ENCODE measurements around the gene PCK2.

Gene PCK2

DNA sequence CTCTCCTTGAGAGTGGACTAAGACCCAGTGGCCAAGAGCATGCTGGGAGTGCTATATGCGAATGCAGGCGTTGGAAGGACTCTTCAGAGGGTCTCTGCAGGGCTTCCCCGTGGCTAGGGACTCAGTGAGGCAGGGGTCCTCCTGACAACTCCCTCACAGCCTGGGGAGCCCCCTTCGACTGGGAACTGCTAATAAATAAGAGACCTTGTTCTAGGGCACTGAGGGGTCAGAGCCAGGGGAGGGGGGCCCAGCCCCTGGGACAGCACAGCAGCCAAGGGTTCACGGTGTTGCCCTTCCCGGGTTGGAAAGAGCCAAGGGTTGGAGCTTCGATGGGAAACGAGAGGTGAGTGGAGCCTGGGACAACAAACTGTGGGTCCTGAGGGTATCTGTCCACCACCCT, 28.7 kb upstream of the PCK2 start:
- CTCF ChIA-PET = interaction anchor here (1.5 to 1.7 kb wide), 2 partner anchors 25 to 43 kb away, joined by 5 to 7 read pairs; no protein-coding TSS in a partner anchor
- POLR2A ChIA-PET = no interaction called here

DNA sequence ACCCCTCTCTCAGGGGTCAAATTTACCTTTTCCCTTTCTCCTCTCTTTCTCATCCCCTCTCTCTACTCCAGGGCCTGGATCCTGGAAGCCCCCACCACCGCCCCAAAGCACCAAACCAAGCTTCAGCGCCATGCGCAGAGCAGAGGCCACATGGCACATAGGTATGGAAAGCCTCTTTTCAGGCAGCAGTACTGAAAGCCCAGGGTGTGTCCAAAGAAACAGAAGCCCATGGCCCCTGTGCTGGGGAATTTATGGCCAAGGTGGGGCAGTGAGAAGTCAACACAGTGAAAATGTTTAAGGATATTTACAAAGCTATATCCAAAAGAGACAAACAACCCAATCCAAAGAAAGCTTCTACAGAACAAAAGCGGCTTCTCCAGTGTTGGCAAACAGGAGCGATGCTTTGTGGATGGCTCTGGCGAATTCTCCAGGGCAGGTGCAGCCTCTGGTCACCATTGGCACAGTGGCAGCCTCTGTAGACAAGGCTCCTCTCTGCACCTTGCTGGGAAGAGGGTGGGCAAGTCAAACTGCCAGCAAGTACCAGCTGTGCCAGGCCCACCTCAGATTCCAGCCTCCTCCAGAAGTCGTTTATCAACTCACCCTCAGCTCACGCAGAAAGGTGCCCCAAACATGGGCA, 27.5 kb upstream of the PCK2 start:
- POLR2A ChIA-PET = no interaction called here
- no peaks in the 10 kb centered on the region for H3K9me3 ChIP-seq (ENCODE audit: control insufficient read depth, insufficient read depth, low read depth, low read length)
- H3K4me3 ChIP-seq (ENCODE audit: low read depth, low read length) = no peak overlapping the region
- H3K36me3 ChIP-seq (ENCODE audit: control insufficient read depth in 2 of 2, insufficient read depth in 1 of 2, low read length in 2 of 2) = no peaks in the 10 kb centered on the region
- H3K4me1 ChIP-seq (ENCODE audit: control insufficient read depth, insufficient read depth, low read length) = no peaks in the 10 kb centered on the region
- CTCF ChIA-PET = interaction anchor here (0.8 to 1.5 kb wide), 3 partner anchors 8 to 26 kb away, joined by 3 to 6 read pairs (median 6); no protein-coding TSS in a partner anchor
- no peak overlapping the region for H3K27ac ChIP-seq (ENCODE audit: extremely low read depth, low read depth, low read length)
- TF ChIP-seq, protein P1, sequence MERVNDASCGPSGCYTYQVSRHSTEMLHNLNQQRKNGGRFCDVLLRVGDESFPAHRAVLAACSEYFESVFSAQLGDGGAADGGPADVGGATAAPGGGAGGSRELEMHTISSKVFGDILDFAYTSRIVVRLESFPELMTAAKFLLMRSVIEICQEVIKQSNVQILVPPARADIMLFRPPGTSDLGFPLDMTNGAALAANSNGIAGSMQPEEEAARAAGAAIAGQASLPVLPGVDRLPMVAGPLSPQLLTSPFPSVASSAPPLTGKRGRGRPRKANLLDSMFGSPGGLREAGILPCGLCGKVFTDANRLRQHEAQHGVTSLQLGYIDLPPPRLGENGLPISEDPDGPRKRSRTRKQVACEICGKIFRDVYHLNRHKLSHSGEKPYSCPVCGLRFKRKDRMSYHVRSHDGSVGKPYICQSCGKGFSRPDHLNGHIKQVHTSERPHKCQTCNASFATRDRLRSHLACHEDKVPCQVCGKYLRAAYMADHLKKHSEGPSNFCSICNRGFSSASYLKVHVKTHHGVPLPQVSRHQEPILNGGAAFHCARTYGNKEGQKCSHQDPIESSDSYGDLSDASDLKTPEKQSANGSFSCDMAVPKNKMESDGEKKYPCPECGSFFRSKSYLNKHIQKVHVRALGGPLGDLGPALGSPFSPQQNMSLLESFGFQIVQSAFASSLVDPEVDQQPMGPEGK (tag by site-specific recombination; IDR thresholded peaks at IDR 0.05) = no peak
- TF ChIP-seq ZNF629 (tag by site-specific recombination; IDR thresholded peaks at IDR 0.05) = no peak

More for the DNA sequence above, 28.7 kb upstream of the PCK2 start:
- Histone ChIP-seq H3K27ac (ENCODE audit: extremely low read depth, low read depth, low read length) (no peak overlapping the region), H3K4me1 (ENCODE audit: control insufficient read depth, insufficient read depth, low read length) (no peaks in the 10 kb centered on the region), H3K9me3 (ENCODE audit: control insufficient read depth, insufficient read depth, low read depth, low read length) (no peaks in the 10 kb centered on the region), H3K36me3 (ENCODE audit: control insufficient read depth in 2 of 2, insufficient read depth in 1 of 2, low read length in 2 of 2) (no peaks in the 10 kb centered on the region), H3K4me3 (ENCODE audit: low read depth, low read length) (no peak overlapping the region)
- TF ChIP-seq ZNF521 (tag by site-specific recombination; IDR thresholded peaks at IDR 0.05) = no peak
- TF ChIP-seq ZNF341 (tag by site-specific recombination; IDR thresholded peaks at IDR 0.05; ENCODE audit: low read depth) = peak; percentile 37; the same call in 1 of the 2 replicates
- no peak for TF ChIP-seq ZNF629 (tag by site-specific recombination; IDR thresholded peaks at IDR 0.05)

DNA sequence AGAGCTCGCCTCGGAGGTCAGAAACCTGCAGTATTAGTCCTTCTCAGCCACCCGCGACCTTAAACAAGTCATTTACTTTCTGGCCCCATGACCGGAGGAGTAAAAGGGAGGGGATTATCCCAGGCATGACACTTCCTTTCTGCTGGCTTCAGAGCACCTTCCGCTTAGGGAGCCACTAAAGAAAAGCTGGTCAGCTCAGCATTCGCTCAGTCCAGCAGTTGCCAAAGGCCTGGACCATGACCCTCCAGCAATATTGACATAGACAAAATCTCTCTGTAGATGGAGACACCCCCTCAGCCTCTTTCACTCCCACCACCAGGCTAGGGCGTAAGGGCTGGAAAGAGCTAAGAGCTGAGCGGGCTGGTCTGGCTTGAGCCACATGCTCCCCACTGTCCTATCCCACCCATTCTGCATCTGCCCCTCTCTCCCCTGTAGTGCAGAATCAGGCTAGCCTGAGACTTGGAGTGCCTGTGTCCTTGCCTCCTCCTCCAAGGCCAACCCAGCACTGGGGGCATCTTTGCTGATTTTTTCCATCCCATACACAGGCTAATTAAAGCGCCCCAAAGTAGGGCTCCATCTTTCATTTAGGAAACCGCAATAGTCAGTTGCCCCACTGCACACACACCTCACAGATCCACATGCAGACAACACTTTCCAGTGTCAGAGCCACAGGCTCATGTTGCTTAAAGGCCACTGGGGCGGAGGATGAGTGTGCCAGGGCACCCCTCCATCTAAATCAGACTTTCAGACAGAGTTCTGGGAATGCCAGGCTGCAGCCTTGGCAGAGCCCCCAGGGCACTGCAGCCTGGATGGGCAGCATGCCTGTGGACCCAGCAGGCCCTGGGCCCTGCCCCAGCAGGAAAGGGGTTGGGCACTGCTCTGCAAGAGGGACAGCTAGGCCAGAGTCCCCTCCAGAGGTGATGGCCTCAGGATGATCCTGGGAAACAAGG, 26.7 kb upstream of the PCK2 start:
- H3K36me3 ChIP-seq (ENCODE audit: control insufficient read depth in 2 of 2, insufficient read depth in 1 of 2, low read length in 2 of 2) = no peaks in the 10 kb centered on the region
- no peaks in the 10 kb centered on the region for H3K9me3 ChIP-seq (ENCODE audit: control insufficient read depth, insufficient read depth, low read depth, low read length)
- no peak overlapping the region for H3K4me3 ChIP-seq (ENCODE audit: low read depth, low read length)
- POLR2A ChIA-PET = no interaction called here
- TF ChIP-seq ZNF48 (tag by site-specific recombination; IDR thresholded peaks at IDR 0.05) (no peak), IKZF3 (tag by site-specific recombination; IDR thresholded peaks at IDR 0.05) (no peak)
- CTCF ChIA-PET = interaction anchor here (0.7 to 1.5 kb wide), 4 partner anchors 9 to 41 kb away, joined by 3 to 7 read pairs (median 6); no protein-coding TSS in a partner anchor
- H3K27ac ChIP-seq (ENCODE audit: extremely low read depth, low read depth, low read length) = no peak overlapping the region
- no peaks in the 10 kb centered on the region for H3K4me1 ChIP-seq (ENCODE audit: control insufficient read depth, insufficient read depth, low read length)

DNA sequence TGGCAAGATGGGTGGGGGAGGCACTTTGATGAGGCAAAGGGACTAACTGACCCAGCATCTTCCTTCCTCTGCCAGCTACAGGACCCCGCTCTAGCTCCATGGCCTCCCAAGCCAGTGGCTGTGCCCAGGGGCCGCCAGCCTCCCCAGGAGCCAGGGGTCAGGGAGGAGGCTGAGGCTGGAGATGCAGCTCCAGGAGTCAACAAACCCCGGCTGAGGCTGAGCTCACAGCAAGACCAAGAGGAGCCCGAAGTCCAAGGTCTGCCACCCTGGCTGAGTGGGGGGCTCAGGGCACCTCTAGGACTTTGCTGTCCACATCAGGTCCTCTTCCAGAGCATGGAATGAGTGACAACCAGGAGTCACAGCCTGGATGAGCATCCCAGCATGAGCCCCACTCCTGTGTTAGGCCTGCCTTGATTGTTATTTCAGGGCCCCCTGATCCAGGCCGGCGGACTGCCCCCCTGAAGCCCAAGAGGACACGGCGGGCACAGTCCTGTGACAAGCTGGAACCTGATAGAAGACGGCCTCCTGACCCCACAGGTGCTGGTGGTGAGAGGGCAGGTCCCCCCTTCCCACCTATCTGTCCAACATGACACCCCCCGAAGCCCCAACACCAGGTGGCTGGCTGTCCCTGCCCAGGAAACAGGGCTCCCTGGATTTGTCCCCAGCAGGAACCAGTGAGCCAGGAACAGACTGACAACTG, 25.2 kb upstream of the PCK2 start:
- TF ChIP-seq ZNF433 (tag by site-specific recombination; IDR thresholded peaks at IDR 0.05; ENCODE audit: low read depth) (no peak), SP3 (tag by site-specific recombination; IDR thresholded peaks at IDR 0.05) (no peak), ZNF157 (tag by site-specific recombination; IDR thresholded peaks at IDR 0.05) (no peak), ZNF777 (tag by site-specific recombination; IDR thresholded peaks at IDR 0.05; ENCODE audit: borderline replicate concordance) (no peak), FEZF1 (tag by site-specific recombination; IDR thresholded peaks at IDR 0.05) (no peak), ZNF560 (tag by site-specific recombination; IDR thresholded peaks at IDR 0.05; ENCODE audit: borderline replicate concordance) (no peak), ZNF133 (tag by site-specific recombination; IDR thresholded peaks at IDR 0.05) (no peak), ZNF658 (tag by site-specific recombination; IDR thresholded peaks at IDR 0.05) (no peak)
- Histone ChIP-seq H3K36me3 (ENCODE audit: control insufficient read depth in 2 of 2, insufficient read depth in 1 of 2, low read length in 2 of 2) (no peaks in the 10 kb centered on the region), H3K9me3 (ENCODE audit: control insufficient read depth, insufficient read depth, low read depth, low read length) (no peaks in the 10 kb centered on the region), H3K27ac (ENCODE audit: extremely low read depth, low read depth, low read length) (no peak overlapping the region), H3K4me3 (ENCODE audit: low read depth, low read length) (no peak overlapping the region), H3K4me1 (ENCODE audit: control insufficient read depth, insufficient read depth, low read length) (no peaks in the 10 kb centered on the region)
- ChIA-PET CTCF (interaction anchor here (1.4 to 3.5 kb wide), 2 partner anchors 11 to 40 kb away, joined by 7 to 17 read pairs; no protein-coding TSS in a partner anchor), POLR2A (no interaction called here)

Measured in HEK293 (cell line).